ENCODE results near the gene IGFBP3.

Gene IGFBP3

GRCh38 chr7:45891462-45892402 lies 29.3 kb downstream of the IGFBP3 start:
- DNase-seq (ENCODE audit: low spot score) = no peak

GRCh38 chr7:45890902-45891461 lies 30.1 kb downstream of the IGFBP3 start:
- DNase-seq (ENCODE audit: low spot score) = peak; percentile 46

- DNase-seq (ENCODE audit: low spot score) = no peak
These were observed 30.8 kb downstream of the IGFBP3 start for GRCh38 chr7:45890125-45890901.

GRCh38 chr7:45889367-45890067 lies 31.6 kb downstream of the IGFBP3 start:
- no peak for DNase-seq (ENCODE audit: low spot score)

- no peak for DNase-seq (ENCODE audit: low spot score)
These were observed 32.1 kb downstream of the IGFBP3 start for GRCh38 chr7:45888993-45889366.

GRCh38 chr7:45888185-45888992 lies 32.7 kb downstream of the IGFBP3 start, which contains the start of gene IGFBP1:
Gene IGFBP1, plus strand, starts transcription at chr7:45888488. Its CDS starts 165 bp downstream, at chr7:45888653.
- no peak for DNase-seq (ENCODE audit: low spot score)

GRCh38 chr7:45886931-45887667 lies 34.0 kb downstream of the IGFBP3 start:
- no peak for DNase-seq (ENCODE audit: low spot score)

GRCh38 chr7:45885264-45885882 lies 35.7 kb downstream of the IGFBP3 start:
- DNase-seq (ENCODE audit: low spot score) = peak; percentile 89

- no peak for DNase-seq (ENCODE audit: low spot score)
These were observed 36.9 kb downstream of the IGFBP3 start for GRCh38 chr7:45884136-45884535.

GRCh38 chr7:45882465-45882810 lies 38.6 kb downstream of the IGFBP3 start:
- no peak for DNase-seq (ENCODE audit: low spot score)

- DNase-seq (ENCODE audit: low spot score) = peak; percentile 75
These were observed 39.2 kb downstream of the IGFBP3 start for GRCh38 chr7:45881759-45882464.

- no peak for DNase-seq (ENCODE audit: low spot score)
These were observed 39.8 kb downstream of the IGFBP3 start for GRCh38 chr7:45881280-45881758.

- DNase-seq (ENCODE audit: low spot score) = no peak
These were observed 40.6 kb downstream of the IGFBP3 start for GRCh38 chr7:45880433-45880860.

GRCh38 chr7:45878457-45879144 lies 42.5 kb downstream of the IGFBP3 start:
- DNase-seq (ENCODE audit: low spot score) = no peak

- DNase-seq (ENCODE audit: low spot score) = no peak
These were observed 44.6 kb downstream of the IGFBP3 start for GRCh38 chr7:45876519-45876918.

- peak; percentile 41 for DNase-seq (ENCODE audit: low spot score)
These were observed 46.5 kb downstream of the IGFBP3 start for GRCh38 chr7:45874408-45875131.

- no peak for DNase-seq (ENCODE audit: low spot score)
These were observed 47.7 kb downstream of the IGFBP3 start for GRCh38 chr7:45873355-45873754.

- DNase-seq (ENCODE audit: low spot score) = no peak
These were observed 48.1 kb downstream of the IGFBP3 start, which contains the start of gene CCDC201 for GRCh38 chr7:45873035-45873354. Gene CCDC201, minus strand, starts transcription at chr7:45873082. Its CDS starts 75 bp downstream, at chr7:45873007.

All from LoVo (cell line).